MM.1S (cell line): ENCODE data around the gene REC8.

Experiments used
- CTCF ChIP-seq: fragments of 300-600 bp; sonication (generic); IDR thresholded peaks from 2 replicates; pipeline ENCODE4 v1.5.1; 2016; ENCODE audit warnings: antibody characterized with exemption, low read length, mixed read lengths
- EZH2phosphoT487 ChIP-seq: fragments of 300-600 bp; sonication (generic); IDR thresholded peaks from 2 replicates; pipeline ENCODE4 v1.6.1; 2018; ENCODE audit warnings: antibody characterized with exemption, low read length

DNA sequence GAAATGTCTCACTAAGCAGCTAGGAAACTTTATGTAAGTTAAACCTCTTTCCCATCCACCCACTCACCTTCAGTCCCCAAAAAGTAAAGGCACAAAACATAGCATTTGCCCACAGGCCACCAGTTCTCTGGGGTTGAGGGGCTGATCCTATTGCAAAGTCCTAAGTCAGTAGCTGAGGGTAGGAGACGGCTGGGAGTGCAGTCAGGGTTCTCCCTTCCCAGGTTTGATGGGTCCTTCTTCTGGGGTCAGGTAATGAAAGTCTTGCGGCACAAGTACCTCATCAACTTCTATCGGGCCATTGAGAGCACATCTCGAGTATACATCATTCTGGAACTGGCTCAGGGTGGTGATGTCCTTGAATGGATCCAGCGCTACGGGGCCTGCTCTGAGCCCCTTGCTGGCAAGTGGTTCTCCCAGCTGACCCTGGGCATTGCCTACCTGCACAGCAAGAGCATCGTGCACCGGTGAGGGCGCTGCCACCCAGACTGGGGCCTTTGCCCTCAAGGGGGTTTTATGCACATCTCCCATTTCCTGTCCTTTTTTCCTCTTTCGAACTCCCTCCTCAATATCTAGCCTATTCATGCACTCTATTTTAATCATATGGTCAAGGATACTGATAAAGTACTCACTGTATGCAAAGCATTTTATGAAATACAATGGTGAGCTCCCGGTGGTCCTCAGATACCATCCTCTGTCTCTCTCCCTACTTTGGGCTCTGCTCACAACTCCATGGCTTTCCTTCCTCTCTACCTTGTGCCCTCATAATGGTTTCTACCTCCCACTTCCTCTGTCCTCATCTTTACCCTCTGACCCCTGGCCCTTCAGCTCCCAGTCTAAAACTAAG lies 34.6 kb downstream of the REC8 start:
- no peak for TF ChIP-seq CTCF
- no peak for TF ChIP-seq EZH2phosphoT487
